K562 (cell line): ENCODE measurements around the gene DNAJB1. TPM values are rescaled to one million over a fixed set of nuclear protein-coding genes. Genes with fewer than 3 reads are reported as not detected.

ENCODE experiments used
- CREM ChIP-seq: IDR thresholded peaks from 2 replicates; pipeline ENCODE4 v1.6.1; 2014; ENCODE audit warnings: antibody characterized with exemption, low read depth
- CTBP1 ChIP-seq: fragments of 450-650 bp; IDR thresholded peaks from 2 replicates; pipeline ENCODE4 v1.6.1; 2016; ENCODE audit warnings: borderline replicate concordance
- EP400 ChIP-seq: fragments of 450-650 bp; IDR thresholded peaks from 2 replicates; pipeline ENCODE4 v1.6.1; 2017; ENCODE audit warnings: antibody characterized with exemption, mild to moderate bottlenecking, moderate library complexity
- ESRRA ChIP-seq: fragments of 450-650 bp; IDR thresholded peaks from 2 replicates; pipeline ENCODE4 v1.6.1; 2014; ENCODE audit warnings: low read depth, mild to moderate bottlenecking, moderate library complexity, borderline replicate concordance
- HNRNPH1 ChIP-seq: fragments of 200-400 bp; formaldehyde crosslinking; optimal IDR thresholded peaks from 2 replicates; pipeline ENCODE3; 2017; ENCODE audit warnings: low read depth, mild to moderate bottlenecking, low read length, moderate library complexity
- ILF3 ChIP-seq: fragments of 450-650 bp; IDR thresholded peaks from 2 replicates; pipeline ENCODE4 v1.6.1; 2018; ENCODE audit warnings: antibody characterized with exemption, mild to moderate bottlenecking, moderate library complexity, borderline replicate concordance
- KAT8 ChIP-seq: fragments of 450-650 bp; IDR thresholded peaks from 2 replicates; pipeline ENCODE4 v1.6.1; 2016; ENCODE audit warnings: low read depth, mild to moderate bottlenecking
- POLR3G ChIP-seq: IDR thresholded peaks from 2 replicates; pipeline ENCODE4 v1.6.1; 2011; ENCODE audit not compliant: insufficient read length, insufficient replicate concordance; ENCODE audit errors: extremely low read depth
- RBFOX2 ChIP-seq: fragments of 200-400 bp; formaldehyde crosslinking; IDR thresholded peaks from 2 replicates; pipeline ENCODE4 v1.6.1; 2017; ENCODE audit warnings: low read depth, mild to moderate bottlenecking, low read length, moderate library complexity
- RCOR1 ChIP-seq, 2 experiments: IDR thresholded peaks; 2 replicates each; pipeline ENCODE4 v1.6.1; 2012; ENCODE audit warnings: low read depth in 2 of 2, low read length in 2 of 2, borderline replicate concordance in 1 of 2, improper control_type of control experiment in 1 of 2
- YY1 ChIP-seq, 3 experiments: IDR thresholded peaks; 2 replicates each; pipeline ENCODE4 v1.6.1; 2011; ENCODE audit warnings: low read length in 2 of 3, mild to moderate bottlenecking in 2 of 3, moderate library complexity in 2 of 3, borderline replicate concordance in 1 of 3, control low read depth in 1 of 3, low read depth in 1 of 3; ENCODE audit not compliant: insufficient read depth in 3 of 3, insufficient replicate concordance in 2 of 3, control insufficient read depth in 1 of 3, insufficient read length in 1 of 3; ENCODE audit errors: extremely low read depth in 1 of 3
- polyA plus RNA-seq, 8 experiments: library from polyadenylated mRNA; depleted of rRNA in 4 of 8; stranded (reverse) in 5 of 8; unstranded in 3 of 8; fragments of >200 nt; fragmentation: Nextera tagmentation in 2 of 8; fragmentation: Illumina TruSeq in 1 of 8; extraction: Ambion mirVana in 2 of 8; extraction: Trizol in 1 of 8; gene quantifications; 2 replicates each; pipeline versions ENCODE4 v1.2.1 to v1.2.3, GENCODE V29; 2011 to 2014; ENCODE audit warnings: inconsistent platforms in 1 of 8, missing spikeins in 1 of 8
- total RNA-seq, 7 experiments: library from RNA; depleted of rRNA in 6 of 7; stranded (reverse); fragments of >200 nt in 6 of 7; fragmentation: Illumina TruSeq in 2 of 7; extraction: Trizol in 2 of 7; gene quantifications; 2 replicates each; pipeline versions ENCODE4 v1.2.1 to v1.2.3, GENCODE V29; 2011 to 2021; ENCODE audit warnings: low replicate concordance in 1 of 7
- TF ChIP-seq, protein P1 (sequence below), 2 experiments: fragments of 450-650 bp; conservative IDR thresholded peaks; 2 replicates each; pipeline ENCODE4 v1.6.1; 2017; ENCODE audit warnings: mild to moderate bottlenecking in 2 of 2, moderate library complexity in 2 of 2

Gene DNAJB1
- total and polyA plus RNA-seq, 9 of the 15 experiments (the other 6 are each of a cell fraction or from before 2014, with no cell fraction given): 13.2 to 113 (median 62.1) TPM

DNA sequence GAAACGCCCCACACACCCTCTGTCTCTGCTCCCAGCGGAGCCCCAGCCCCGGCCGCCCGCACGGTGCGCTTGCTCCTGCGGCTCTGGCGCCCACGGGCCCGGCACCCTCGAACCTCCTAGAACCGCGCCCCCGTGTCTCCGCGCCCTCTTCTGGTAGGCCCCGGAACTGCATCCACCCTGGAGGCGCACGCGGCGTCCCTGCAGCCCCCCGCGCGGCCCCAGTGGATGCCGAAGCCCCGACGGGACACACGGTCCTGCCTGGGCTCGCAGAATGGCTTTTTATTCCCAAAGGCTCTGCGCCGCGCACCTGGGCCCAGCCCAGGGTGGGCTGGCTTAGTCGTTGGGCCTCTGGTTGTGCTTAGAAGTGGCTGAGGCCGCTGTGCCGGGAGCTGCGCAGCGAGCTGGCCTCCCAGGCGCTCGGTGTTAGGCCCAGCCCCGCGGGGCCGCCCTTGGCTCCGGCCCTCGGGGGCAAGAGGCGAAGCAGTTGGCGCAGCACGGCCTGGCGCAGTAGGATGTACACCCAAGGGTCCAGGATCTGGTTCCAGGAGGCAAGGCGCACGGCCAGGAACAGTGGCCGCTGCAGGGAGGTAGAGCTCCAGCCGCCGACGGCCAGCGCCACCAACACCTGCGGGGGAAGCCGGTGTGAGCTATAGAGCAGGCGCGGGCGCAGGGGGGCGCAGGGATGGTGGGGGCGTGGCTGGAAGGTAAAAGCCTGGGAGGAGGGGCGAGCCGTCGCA lies 45.8 kb downstream of the DNAJB1 start (continued):
- TF ChIP-seq RBFOX2 (peak; percentile 62), RCOR1 (IDR thresholded peaks at IDR 0.05; ENCODE audit: borderline replicate concordance in 1 of 2, low read depth in 2 of 2, low read length in 2 of 2) (peak; percentile 14 to 23; a peak in 1 of 4 replicates), ILF3 (no peak), CREM (peak; percentile 64; the same call in 1 of the 2 replicates), YY1 (IDR thresholded peaks at IDR 0.05; ENCODE audit: borderline replicate concordance in 1 of 3, control insufficient read depth in 1 of 3, extremely low read depth in 1 of 3, insufficient read depth in 3 of 3, insufficient read length in 1 of 3, insufficient replicate concordance in 2 of 3, low read depth in 1 of 3, low read length in 2 of 3) (peak in 2 of 3 experiments; percentile 10 to 54), POLR3G (no peak), ESRRA (peak; percentile 57), KAT8 (no peak), CTBP1 (peak; percentile 71), EP400 (peak; percentile 47; the same call in 1 of the 2 replicates), HNRNPH1 (no peak)
- TF ChIP-seq, protein P1, sequence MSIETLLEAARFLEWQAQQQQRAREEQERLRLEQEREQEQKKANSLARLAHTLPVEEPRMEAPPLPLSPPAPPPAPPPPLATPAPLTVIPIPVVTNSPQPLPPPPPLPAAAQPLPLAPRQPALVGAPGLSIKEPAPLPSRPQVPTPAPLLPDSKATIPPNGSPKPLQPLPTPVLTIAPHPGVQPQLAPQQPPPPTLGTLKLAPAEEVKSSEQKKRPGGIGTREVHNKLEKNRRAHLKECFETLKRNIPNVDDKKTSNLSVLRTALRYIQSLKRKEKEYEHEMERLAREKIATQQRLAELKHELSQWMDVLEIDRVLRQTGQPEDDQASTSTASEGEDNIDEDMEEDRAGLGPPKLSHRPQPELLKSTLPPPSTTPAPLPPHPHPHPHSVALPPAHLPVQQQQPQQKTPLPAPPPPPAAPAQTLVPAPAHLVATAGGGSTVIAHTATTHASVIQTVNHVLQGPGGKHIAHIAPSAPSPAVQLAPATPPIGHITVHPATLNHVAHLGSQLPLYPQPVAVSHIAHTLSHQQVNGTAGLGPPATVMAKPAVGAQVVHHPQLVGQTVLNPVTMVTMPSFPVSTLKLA (conservative IDR thresholded peaks at IDR 0.05): peak; percentile 25 to 51; a peak in 1 of 4 replicates
